Anterior cingulate cortex (tissue), 58 donors: ENCODE data around the gene PHLDA1.

ENCODE experiments used
- DNase-seq, 58 donors: peaks; one replicate each; lab custom pipeline; 2025; lab: John Stamatoyannopoulos, UW

Gene PHLDA1

DNA sequence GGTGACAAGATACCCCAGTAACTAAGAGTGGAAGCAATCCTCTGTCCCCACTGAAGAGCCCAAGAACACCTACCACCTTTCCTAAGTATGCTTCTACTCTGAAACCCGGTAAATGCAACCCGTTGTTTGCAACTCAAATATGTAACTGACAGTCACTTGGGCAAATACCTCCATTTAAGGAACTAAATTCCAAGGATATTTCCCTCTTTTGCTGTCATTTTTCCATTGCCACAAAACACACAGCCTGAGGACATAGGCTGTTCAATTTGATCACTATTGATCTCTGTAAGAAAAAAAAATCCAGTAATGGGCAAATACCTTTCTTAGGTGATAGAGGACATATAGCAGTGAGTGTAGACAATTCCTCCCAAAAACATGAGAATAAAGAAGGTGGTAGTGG, 6.6 kb upstream of the PHLDA1 start:
- DNase-seq = no peak

- DNase-seq = peak in 9 of 58 donors; percentile 3 to 58 (median 18)
Observed at GRCh38 chr12:76037130-76038103, 5.8 kb upstream of the PHLDA1 start.

- DNase-seq = no peak
Observed at GRCh38 chr12:76035045-76035444, 3.5 kb upstream of the PHLDA1 start.

- DNase-seq = no peak
Observed at GRCh38 chr12:76033081-76034011, 1.8 kb upstream of the PHLDA1 start.

DNA sequence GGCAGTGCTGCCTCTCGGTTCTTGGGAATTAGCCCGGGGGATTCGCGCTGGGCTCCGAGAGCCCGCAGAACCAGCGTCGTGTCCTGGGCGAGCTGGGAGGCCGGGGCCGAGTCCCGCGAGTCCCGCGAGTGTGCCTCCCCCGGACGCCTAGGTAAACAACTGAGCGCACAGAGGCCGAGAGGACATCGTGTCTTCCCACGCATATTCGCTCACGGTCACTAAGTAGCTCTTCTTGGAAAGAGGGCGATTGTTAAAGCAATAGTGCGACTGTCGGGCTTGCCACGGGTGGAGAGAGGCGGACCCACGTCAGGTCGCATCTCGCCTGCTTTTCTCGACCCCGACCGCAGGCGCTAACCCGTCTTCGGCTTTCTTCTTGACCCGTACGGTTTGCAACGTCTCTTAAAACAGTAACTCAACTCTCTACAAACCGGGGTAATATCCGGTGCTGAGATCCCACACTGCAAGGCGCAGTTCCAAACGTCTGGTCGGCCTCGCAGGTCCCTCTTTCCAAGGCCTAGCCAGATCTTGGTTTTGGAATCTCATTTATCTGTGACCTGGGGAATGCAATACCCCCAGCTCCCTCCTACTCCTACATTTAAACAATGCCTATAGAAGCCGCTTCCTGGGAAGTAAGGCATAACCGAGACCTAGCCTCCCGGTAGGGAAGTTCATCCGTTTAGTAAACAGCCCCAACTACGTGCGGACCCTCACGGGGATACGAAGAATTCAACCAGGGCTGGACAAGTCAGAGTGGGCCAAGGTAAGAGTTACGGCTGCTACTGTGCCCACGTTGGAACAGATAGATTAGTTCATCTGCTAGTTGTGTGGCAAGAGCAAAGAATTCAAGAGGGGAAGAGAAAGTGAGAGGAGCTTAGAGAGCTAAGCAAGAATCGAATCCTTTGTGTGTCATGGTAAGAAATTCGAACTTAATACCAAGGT, 736 bp upstream of the PHLDA1 start:
- DNase-seq = peak in 32 of 58 donors; percentile 33 to 78 (median 61)

DNA sequence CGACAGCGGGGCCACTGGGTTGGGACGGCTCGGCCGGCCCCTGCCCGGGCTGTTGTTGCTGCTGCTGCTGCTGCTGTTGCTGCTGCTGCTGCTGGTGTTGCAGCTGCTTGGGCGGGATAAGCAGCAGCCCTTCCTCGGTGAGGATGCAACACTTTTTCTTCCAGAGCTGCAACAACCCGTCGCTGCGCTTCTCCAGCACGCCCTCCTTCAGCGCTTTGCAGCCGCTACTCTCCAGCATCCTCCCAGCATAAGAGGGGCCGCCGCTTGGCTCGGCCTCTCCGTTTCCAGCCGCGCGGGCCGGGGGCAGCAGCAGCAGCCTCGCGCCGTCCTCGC, 529 bp downstream of the PHLDA1 start:
- DNase-seq = peak in 11 of 58 donors; percentile 18 to 77 (median 65)

DNA sequence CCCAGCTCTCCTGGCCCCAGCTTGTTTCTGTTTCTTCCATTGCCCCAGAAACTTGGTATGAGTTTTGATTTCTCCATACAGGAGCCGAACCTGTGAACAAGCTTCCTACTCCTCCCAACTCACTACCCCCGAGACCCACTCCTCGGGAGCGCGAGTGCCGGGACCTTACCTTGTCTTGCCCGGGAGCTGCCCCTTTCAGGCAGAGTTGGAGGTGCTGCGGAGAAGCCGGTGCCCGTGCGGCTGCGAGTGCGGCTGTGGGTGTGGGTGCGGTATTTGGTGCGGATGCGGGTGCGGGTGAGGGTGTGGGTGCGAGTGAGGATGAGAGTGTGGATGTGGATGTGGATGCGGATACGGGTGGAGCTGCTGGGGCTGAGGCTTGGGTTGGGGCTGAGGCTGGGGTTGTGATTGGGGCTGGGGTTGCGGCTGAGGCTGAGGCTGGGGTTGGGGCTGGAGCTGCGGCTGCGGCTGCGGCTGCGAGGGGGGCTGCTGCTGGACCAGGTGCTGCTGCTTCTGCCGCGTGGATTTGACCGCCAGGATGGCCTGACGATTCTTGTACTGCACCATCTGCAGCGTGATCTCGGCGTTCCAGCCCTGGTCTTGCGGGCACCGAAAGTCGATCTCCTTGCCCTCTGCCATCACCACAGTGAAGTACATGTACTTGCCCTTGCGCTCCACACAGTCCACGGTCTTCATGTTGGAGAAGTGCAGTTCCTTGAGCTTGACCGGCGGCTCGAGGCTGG, 1.1 kb downstream of the PHLDA1 start:
- peak in 30 of 58 donors; percentile 15 to 75 (median 42) for DNase-seq

DNA sequence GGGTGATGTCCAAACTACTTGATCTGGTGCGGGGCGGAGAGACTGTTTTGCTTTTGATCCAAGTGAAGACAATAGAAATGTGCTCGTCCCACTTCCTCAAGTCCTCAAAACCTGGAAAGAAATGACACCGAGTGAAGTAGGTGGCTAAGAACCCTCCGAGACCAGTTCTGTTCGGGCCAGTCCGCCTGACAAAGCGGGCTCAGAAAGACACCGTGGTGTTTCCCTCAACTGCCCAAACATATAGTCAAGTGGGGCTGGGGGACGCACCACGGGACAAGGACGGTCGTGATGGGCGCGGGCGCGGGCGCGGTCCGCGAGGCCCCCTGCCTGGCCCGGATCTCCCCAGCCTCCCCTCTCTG, 1.6 kb downstream of the PHLDA1 start:
- DNase-seq = peak in 6 of 58 donors; percentile 1 to 49 (median 22)

DNA sequence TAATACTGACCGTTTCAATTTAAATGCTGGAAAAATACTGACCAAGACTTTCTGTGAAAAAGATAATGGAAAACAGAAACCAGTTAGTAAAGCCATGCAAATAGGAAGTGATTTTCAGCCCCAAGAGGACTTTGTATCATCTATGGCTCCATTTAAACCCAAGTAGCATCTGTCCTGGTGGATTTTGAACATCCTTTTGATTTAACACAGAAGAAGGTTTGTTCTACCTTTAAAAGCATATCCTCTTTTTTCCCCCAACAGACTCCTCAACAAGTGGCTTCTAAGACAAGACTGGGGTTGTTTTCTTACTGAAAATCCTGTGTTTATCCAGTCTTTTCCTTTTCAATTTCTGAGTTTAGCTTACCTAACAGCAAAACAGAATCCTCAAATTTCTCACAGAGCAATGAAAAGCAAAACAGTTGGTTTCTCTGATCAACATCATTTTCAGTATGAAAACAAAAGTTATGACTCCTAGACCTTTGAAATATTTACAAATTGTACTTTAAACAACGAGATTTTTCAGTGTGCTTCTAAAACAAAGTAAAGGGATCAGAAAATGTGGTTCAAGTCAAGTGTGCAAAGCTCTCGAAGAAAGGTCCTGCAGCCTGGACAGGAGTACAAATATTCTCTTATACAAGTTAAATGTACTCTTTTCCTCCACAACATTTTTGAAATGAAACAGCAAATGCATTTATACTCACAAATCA, 2.9 kb downstream of the PHLDA1 start:
- DNase-seq = no peak

DNA sequence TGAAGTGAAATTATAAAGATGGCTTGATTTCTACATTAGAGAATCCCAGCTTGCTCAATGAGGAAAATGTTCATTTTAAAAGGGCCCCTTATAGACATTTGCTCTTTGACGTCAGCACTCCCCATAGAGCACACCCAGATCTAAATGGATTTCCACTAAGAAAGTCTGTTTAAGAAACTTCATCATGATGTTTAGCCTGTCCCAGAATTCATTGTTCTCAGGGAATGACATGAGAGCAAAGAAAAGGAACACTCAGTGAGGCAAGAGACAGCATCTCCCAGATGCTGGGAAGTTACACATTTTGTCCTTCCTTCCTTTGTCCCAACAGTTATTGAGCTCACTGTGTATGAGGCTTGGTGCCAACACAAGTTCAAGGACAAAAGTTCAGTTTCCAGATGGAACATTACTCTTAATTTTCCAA, 4.9 kb downstream of the PHLDA1 start:
- no peak for DNase-seq

- no peak for DNase-seq
Observed at GRCh38 chr12:76025601-76026575, 5.7 kb downstream of the PHLDA1 start.

GRCh38 chr12:76024942-76025600, 6.5 kb downstream of the PHLDA1 start:
- no peak for DNase-seq

DNA sequence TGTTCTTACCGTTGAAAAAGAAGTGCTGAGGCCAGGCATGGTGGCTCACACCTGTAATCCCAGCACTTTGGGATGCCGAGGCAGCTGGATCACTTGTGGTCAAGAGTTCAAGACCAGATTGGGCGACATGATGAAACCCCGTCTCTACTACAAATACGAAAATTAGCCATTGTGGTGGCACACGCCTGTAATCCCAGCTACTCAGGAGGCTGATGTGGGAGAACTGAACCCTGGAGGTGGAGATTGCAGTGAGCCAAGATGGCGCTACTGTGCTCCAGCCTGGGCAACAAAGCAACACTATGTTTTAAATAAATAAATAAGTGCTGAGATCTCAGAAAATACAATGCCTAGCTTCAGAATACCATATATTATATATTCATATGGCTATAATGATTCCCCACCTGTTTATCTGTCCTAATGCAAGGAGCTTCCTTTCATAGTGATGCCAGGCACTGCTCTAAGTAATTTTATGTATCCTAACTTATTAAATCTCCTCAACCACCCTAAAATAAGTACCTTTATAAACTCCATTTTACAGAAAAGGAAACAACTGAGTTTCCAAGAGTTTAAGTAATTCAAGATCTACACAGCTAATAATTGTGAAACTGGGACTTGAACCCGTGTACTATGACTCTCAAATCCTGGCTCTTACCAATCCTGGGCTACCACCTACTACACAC, 7.3 kb downstream of the PHLDA1 start:
- no peak for DNase-seq

DNA sequence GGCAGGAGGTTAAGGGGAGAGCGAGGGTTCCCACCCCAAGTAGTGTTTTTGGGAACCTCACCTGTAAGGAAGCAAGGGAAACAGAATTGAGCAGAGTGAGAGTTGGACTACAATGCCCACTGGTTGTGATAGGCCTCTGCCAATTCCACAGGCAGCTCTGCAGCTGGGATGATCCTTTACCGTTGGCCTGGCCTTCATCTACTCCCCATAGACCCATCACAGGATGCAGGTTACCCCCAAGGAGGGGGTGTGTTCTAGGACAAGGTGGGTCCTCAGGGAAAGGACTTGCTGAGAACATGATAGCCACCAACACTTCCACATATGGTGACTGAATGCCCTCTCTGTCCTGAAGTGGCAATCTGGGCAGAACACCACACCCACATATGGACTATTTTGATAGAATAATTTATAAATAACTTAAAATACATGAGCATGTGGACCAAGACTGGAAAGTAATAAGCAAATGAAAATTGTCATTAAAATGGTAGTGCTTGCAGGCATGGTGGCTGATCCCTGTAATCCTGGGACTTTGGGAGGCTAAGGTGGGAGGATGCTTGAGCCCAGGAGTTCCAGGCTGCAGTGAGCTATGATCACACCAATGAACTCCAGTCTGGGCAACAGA, 8.4 kb downstream of the PHLDA1 start:
- no peak for DNase-seq

GRCh38 chr12:76022506-76022905, 9.1 kb downstream of the PHLDA1 start:
- no peak for DNase-seq
